HepG2 (cell line): ENCODE results near the gene NEURL1. TPM values are rescaled to one million over a fixed set of nuclear protein-coding genes. Genes with fewer than 3 reads are reported as not detected.

Experiments
- ATAC-seq: fragments of 200-7000 bp; cut with Tn5 transposase; 3 replicates; pipeline ENCODE4 v1.9.1; 2020; ENCODE audit warnings: mild to moderate bottlenecking, moderate library complexity
- BruUV-seq: library from RNA; stranded (reverse); fragments of 400-500 nt; replicated peaks from 2 replicates; lab custom pipeline; 2021; lab: Mats Ljungman, UMichigan
- CTCF ChIA-PET: fragments of 300-600 bp; formaldehyde crosslinking; extraction: SDS; loops from one replicate; lab custom pipeline; 2021; ENCODE audit warnings: low total read pairs, inconsistent platforms, low intra/inter-chr PET ratio; lab: Yijun Ruan, JAX
- POLR2A ChIA-PET: fragments of 350-600 bp; sonication (Branson Sonifier 250); formaldehyde crosslinking; loops from one replicate; lab custom pipeline; 2020; ENCODE audit warnings: antibody characterized with exemption, inconsistent platforms; lab: Yijun Ruan, JAX
- DNase-seq: peaks from one replicate; pipeline ENCODE4 v3.0.0-alpha.2; 2015; ENCODE audit warnings: low spot score
- FAIRE-seq: peaks from 3 replicates; lab custom pipeline; 2011; peaks lifted over from hg19 to GRCh38; lab: Jason Lieb, UNC
- H2AFZ ChIP-seq: one replicate; pipeline ENCODE4 v1.6.1; 2011; ENCODE audit warnings: low read length, inconsistent platforms
- H3K27ac ChIP-seq: fragments of 300-600 bp; 3 replicates; pipeline ENCODE4 v1.8.0; 2011; ENCODE audit warnings: mixed run types, mild to moderate bottlenecking, mixed read lengths, low read length, inconsistent platforms; ENCODE audit not compliant: insufficient read depth; ENCODE audit errors: extremely low read length
- H3K27me3 ChIP-seq, 2 experiments: fragments of 200-600 bp in 1 of 2; 2 replicates in 1 of 2; 3 replicates in 1 of 2; pipeline versions ENCODE4 v1.6.0 to v1.8.0; 2011; ENCODE audit warnings: low read length in 2 of 2, mild to moderate bottlenecking in 2 of 2, moderate library complexity in 2 of 2, inconsistent platforms in 1 of 2; ENCODE audit not compliant: insufficient read depth in 2 of 2, control insufficient read depth in 1 of 2
- H3K36me3 ChIP-seq, 2 experiments: fragments of 200-600 bp in 1 of 2; replicated peaks in 1 of 2; 2 replicates in 1 of 2; 3 replicates in 1 of 2; pipeline versions ENCODE4 v1.5.1 to v1.8.0; 2011; ENCODE audit warnings: low read length in 2 of 2, inconsistent platforms in 1 of 2; ENCODE audit not compliant: insufficient read depth in 2 of 2, control insufficient read depth in 1 of 2
- H3K4me1 ChIP-seq: 2 replicates; pipeline ENCODE4 v1.5.1; 2012; ENCODE audit warnings: low read length, inconsistent platforms; ENCODE audit not compliant: insufficient read depth
- H3K4me2 ChIP-seq: 2 replicates; pipeline ENCODE4 v1.6.0; 2011; ENCODE audit warnings: low read depth, low read length, inconsistent platforms
- H3K4me3 ChIP-seq, 3 experiments: fragments of 200-600 bp in 1 of 3; sonication (generic), shearing (Covaris generic) in 1 of 3; replicated peaks in 1 of 3; 2 replicates each; pipeline ENCODE4 v1.5.1; 2011 to 2016; ENCODE audit warnings: low read length in 3 of 3, inconsistent platforms in 2 of 3, low read depth in 2 of 3, mild to moderate bottlenecking in 2 of 3, control low read depth in 1 of 3, mixed read lengths in 1 of 3; ENCODE audit not compliant: insufficient read depth in 1 of 3
- H3K79me2 ChIP-seq: one replicate; pipeline ENCODE4 v1.6.1; 2011; ENCODE audit warnings: low read length, inconsistent platforms; ENCODE audit not compliant: insufficient read depth
- H3K9ac ChIP-seq: 2 replicates; pipeline ENCODE4 v1.6.0; 2011; ENCODE audit warnings: mild to moderate bottlenecking, low read depth, low read length, inconsistent platforms; ENCODE audit not compliant: insufficient read depth
- H3K9me3 ChIP-seq: 2 replicates; pipeline ENCODE4 v1.5.1; 2012; ENCODE audit warnings: mild to moderate bottlenecking, low read length
- H4K20me1 ChIP-seq: 2 replicates; pipeline ENCODE4 v1.6.0; 2011; ENCODE audit warnings: inconsistent platforms, mild to moderate bottlenecking, low read length, moderate library complexity; ENCODE audit not compliant: insufficient read depth
- ETV5 ChIP-seq: IDR thresholded peaks from 2 replicates; pipeline ENCODE4 v1.6.1; 2018; ENCODE audit warnings: missing biosample characterization, missing genetic modification reagents, inconsistent platforms, borderline replicate concordance
- HOXA5 ChIP-seq: sonication (generic); formaldehyde crosslinking; IDR thresholded peaks from 2 replicates; pipeline ENCODE4 v1.4.0; 2020; ENCODE audit warnings: missing genetic modification reagents
- NR2F1 ChIP-seq, 2 experiments: fragments of 450-650 bp in 1 of 2; formaldehyde crosslinking in 1 of 2; IDR thresholded peaks; 2 replicates each; pipeline versions ENCODE4 v1.5.0 to v1.6.1; 2016 to 2020; ENCODE audit warnings: mild to moderate bottlenecking in 1 of 2, missing compliant biosample characterization in 1 of 2, missing genetic modification reagents in 1 of 2, moderate library complexity in 1 of 2
- ZNF451 ChIP-seq: sonication (generic); formaldehyde crosslinking; IDR thresholded peaks from 2 replicates; pipeline ENCODE4 v1.5.0; 2020; ENCODE audit warnings: mild to moderate bottlenecking, missing genetic modification reagents
- ZNF878 ChIP-seq: sonication (generic); formaldehyde crosslinking; IDR thresholded peaks from 2 replicates; pipeline ENCODE4 v1.8.1; 2023; ENCODE audit warnings: mild to moderate bottlenecking, missing genetic modification reagents, moderate library complexity
- WGBS: methylation state at CpG from one replicate; pipeline ENCODE4 v1.1.6; 2017; ENCODE audit warnings: low lambda C conversion rate; 5-methylcytosine and 5-hydroxymethylcytosine counted together
- in situ Hi-C: cut with HindIII; loops from 2 replicates; pipeline ENCODE4 v1.10.0; 2017; ENCODE audit warnings: low pct_unique_long_range_greater_than_20kb; ENCODE audit not compliant: extremely low pct_ligation_motif_present
- intact Hi-C: fragments of 100-400 bp; cut with micrococcal nuclease; formaldehyde crosslinking; loops from one replicate; pipeline ENCODE4 v1.10.0; 2022; ENCODE audit not compliant: unreplicated experiment
- polyA plus RNA-seq, 8 experiments: library from polyadenylated mRNA; depleted of rRNA in 3 of 8; stranded (reverse) in 7 of 8; unstranded in 1 of 8; fragments of >200 nt; fragmentation: Illumina TruSeq in 4 of 8; extraction: Trizol in 4 of 8; gene quantifications; 2 replicates each; pipeline versions ENCODE4 v1.2.1 to v1.2.3, GENCODE V29; 2011 to 2016; ENCODE audit warnings: low read depth in 4 of 8, missing spikeins in 1 of 8, mixed read lengths in 1 of 8; ENCODE audit not compliant: insufficient read depth in 1 of 8
- total RNA-seq, 5 experiments: library from RNA; depleted of rRNA; stranded (reverse); fragments of >200 nt; fragmentation: Illumina TruSeq; extraction: Trizol; gene quantifications; 2 replicates each; pipeline ENCODE4 v1.2.3, GENCODE V29; 2016; ENCODE audit warnings: low read depth in 1 of 5
- TF ChIP-seq, protein P1 (sequence below): sonication (generic); formaldehyde crosslinking; IDR thresholded peaks from 2 replicates; pipeline ENCODE4 v1.4.0; 2020; ENCODE audit warnings: missing genetic modification reagents; ENCODE audit errors: not compliant biosample characterization

NEURL1 gene
- total and polyA plus RNA-seq, 2 of the 13 experiments (the other 11 are each of a cell fraction or from before 2014, with no cell fraction given), result not detected

DNA sequence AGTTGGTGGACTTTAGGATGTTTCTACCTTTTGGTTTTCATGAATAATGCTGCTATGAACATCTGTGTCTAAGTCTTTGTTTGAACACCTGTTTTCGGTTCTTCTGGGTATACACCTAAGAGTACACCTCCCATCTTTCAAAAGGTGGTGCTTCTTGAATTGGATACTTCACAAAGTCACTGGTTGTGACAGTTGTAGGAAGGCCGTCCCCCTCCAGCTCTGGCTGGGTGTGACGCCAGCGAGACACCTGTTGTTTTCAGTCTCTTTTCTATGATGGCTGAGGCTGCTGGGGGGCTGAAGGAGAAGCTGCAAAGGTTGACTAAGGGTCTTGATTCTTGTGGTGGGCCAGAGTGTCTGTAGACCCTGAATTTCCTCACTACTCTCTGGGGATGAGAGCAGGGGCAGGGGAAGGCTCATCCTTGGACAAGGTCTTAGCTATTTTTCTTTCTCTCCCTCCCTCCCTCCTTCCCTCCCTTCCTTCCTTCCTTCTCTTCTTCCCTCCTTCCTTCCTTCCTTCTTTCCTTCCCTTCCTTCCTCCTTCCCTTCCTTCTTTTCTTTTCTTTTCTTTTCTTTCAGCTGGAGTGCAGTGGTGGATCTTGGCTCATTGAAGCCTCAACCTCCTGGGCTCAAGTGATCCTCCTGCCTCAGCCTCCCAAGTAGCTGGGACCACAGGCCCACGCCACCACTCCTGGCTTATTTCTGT, 5.6 kb downstream of the NEURL1 start:
- Histone ChIP-seq H3K36me3 (no peaks in the 10 kb centered on the region), H3K9ac (no peak overlapping the region), H3K4me1 (peaks cover 3% of the 10 kb centered on the region), H3K9me3 (no peaks in the 10 kb centered on the region), H3K27me3 (peaks cover 5 to 72% of the 10 kb centered on the region in 2 experiments; a peak in 3 of 5 replicates), H3K4me2 (no peak overlapping the region), H3K27ac (no peak overlapping the region), H2AFZ (no peak overlapping the region), H3K79me2 (no peaks in the 10 kb centered on the region), H4K20me1 (no peaks in the 10 kb centered on the region), H3K4me3 (no peak overlapping the region)
- intact Hi-C loops, result no loop called here
- no TSS peak for BruUV-seq
- FAIRE-seq (no peak), ATAC-seq (no peak), DNase-seq (no peak)
- in situ Hi-C loops, result no loop called here
- 60% methylated on average over 5 of the region's 5 CpGs for WGBS
- TF ChIP-seq ZNF878 (CRISPR knock-in tag), result no peak
- TF ChIP-seq HOXA5 (CRISPR knock-in tag), result no peak
- TF ChIP-seq ZNF451 (CRISPR knock-in tag), result no peak
- ChIA-PET CTCF (no interaction called here), POLR2A (no interaction called here)

DNA sequence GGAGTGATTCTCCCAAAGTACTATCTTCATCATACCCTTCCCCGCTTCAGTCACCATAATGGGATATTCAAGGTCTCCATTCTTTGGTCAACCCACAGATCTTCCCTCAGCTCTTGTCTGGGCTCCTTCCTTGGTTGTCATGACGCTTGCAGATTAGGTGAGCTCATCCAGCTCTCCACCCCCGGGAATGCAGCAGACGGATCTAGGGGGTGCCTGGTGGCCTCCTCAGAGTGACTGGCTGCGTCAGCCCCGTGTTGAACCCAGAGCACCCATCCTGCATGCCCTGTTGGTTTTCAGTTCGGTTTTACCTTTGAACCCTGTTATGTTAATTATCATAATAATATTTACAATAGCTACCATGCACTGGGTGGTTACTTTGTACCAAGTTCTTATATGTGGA, 6.4 kb downstream of the NEURL1 start:
- peaks cover 11% of the 10 kb centered on the region for H3K4me1 ChIP-seq
- H3K4me3 ChIP-seq, result no peak overlapping the region
- ATAC-seq (no peak), FAIRE-seq (no peak), DNase-seq (no peak)
- no peaks in the 10 kb centered on the region for H3K9me3 ChIP-seq
- no TSS peak for BruUV-seq
- H3K4me2 ChIP-seq, result no peak overlapping the region
- ChIA-PET CTCF (no interaction called here), POLR2A (no interaction called here)
- H4K20me1 ChIP-seq, result no peaks in the 10 kb centered on the region
- no peak overlapping the region for H2AFZ ChIP-seq
- H3K79me2 ChIP-seq, result no peaks in the 10 kb centered on the region
- TF ChIP-seq, protein P1, sequence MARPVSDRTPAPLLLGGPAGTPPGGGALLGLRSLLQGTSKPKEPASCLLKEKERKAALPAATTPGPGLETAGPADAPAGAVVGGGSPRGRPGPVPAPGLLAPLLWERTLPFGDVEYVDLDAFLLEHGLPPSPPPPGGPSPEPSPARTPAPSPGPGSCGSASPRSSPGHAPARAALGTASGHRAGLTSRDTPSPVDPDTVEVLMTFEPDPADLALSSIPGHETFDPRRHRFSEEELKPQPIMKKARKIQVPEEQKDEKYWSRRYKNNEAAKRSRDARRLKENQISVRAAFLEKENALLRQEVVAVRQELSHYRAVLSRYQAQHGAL (CRISPR knock-in tag), result no peak
- TF ChIP-seq NR2F1 (CRISPR knock-in tag; IDR thresholded peaks at IDR 0.05), result no peak
- no peak for TF ChIP-seq ETV5 (CRISPR knock-in tag)
- in situ Hi-C loops (no loop called here), intact Hi-C loops (no loop called here)
- H3K36me3 ChIP-seq, result no peaks in the 10 kb centered on the region
- H3K27ac ChIP-seq, result no peak overlapping the region
- WGBS, result 23% methylated on average over 6 of the region's 7 CpGs
- H3K27me3 ChIP-seq, result peaks cover 4 to 64% of the 10 kb centered on the region in 2 experiments; a peak in 3 of 5 replicates
- no peak overlapping the region for H3K9ac ChIP-seq
